HCT116 (cell line): ENCODE measurements around the gene SEM1. TPM values are rescaled to one million over a fixed set of nuclear protein-coding genes. Genes with fewer than 3 reads are reported as not detected.

Source experiments
- ATAC-seq: fragments of 200-7000 bp; cut with Tn5 transposase; 2 replicates; pipeline ENCODE4 v1.9.1; 2020; ENCODE audit warnings: mild to moderate bottlenecking, moderate library complexity
- BruUV-seq: library from RNA; stranded (reverse); fragments of 400-500 nt; replicated peaks from 2 replicates; lab custom pipeline; 2021; lab: Mats Ljungman, UMichigan
- CTCF ChIA-PET: fragments of 300-600 bp; sonication (Branson Sonifier 250); formaldehyde crosslinking; loops from one replicate; lab custom pipeline; 2021; ENCODE audit warnings: antibody characterized with exemption; lab: Charles Lee
- POLR2A ChIA-PET: fragments of 300-600, 350-600 bp; sonication (Branson Sonifier 250); formaldehyde crosslinking; loops from one replicate; lab custom pipeline; 2021; ENCODE audit warnings: antibody characterized with exemption; lab: Charles Lee
- RAD21 ChIA-PET, 2 experiments: fragments of 300-600 bp; sonication (Branson Sonifier 250); formaldehyde crosslinking; loops; one replicate each; lab custom pipeline; 2023; ENCODE audit warnings: low total read pairs in 2 of 2; ENCODE audit not compliant: uncharacterized antibody in 2 of 2, unreplicated experiment in 2 of 2, low non-redundant PET in 1 of 2; lab: Charles Lee
- DNase-seq: peaks from one replicate; pipeline ENCODE4 v3.0.0-alpha.2; 2010; ENCODE audit warnings: low read depth, low spot score
- H2AFZ ChIP-seq: fragments of 200-600 bp; shearing (Covaris generic), sonication (generic); 2 replicates; pipeline ENCODE4 v1.6.1; 2017; ENCODE audit warnings: low read depth, mixed run types, mixed read lengths, antibody characterized with exemption, low read length; ENCODE audit not compliant: poor library complexity, severe bottlenecking
- H3K27ac ChIP-seq: 2 replicates; pipeline ENCODE4 v1.5.1; 2012; ENCODE audit warnings: low read depth, low read length
- H3K27me3 ChIP-seq: fragments of 200-600 bp; sonication (generic); 2 replicates; pipeline ENCODE4 v1.6.1; 2016; ENCODE audit warnings: mixed run types, low read length, mixed read lengths; ENCODE audit not compliant: insufficient read depth
- H3K36me3 ChIP-seq, 2 experiments: fragments of 200-500 bp in 1 of 2; fragments of 200-600 bp in 1 of 2; sonication (Bioruptor generic) in 1 of 2; sonication (generic) in 1 of 2; 2 replicates each; pipeline versions ENCODE4 v1.5.1 to v1.6.1; 2014 to 2016; ENCODE audit warnings: low read length in 2 of 2, inconsistent platforms in 1 of 2, mixed read lengths in 1 of 2, mixed run types in 1 of 2; ENCODE audit not compliant: insufficient read depth in 2 of 2, control insufficient read depth in 1 of 2
- H3K4me1 ChIP-seq, 2 experiments: fragments of 200-600 bp in 1 of 2; sonication (generic) in 1 of 2; 2 replicates each; pipeline versions ENCODE4 v1.5.1 to v1.6.1; 2012 to 2017; ENCODE audit warnings: low read length in 2 of 2, inconsistent platforms in 1 of 2, mild to moderate bottlenecking in 1 of 2, mixed read lengths in 1 of 2, mixed run types in 1 of 2, moderate library complexity in 1 of 2; ENCODE audit not compliant: insufficient read depth in 2 of 2, control insufficient read depth in 1 of 2
- H3K4me2 ChIP-seq: fragments of 200-600 bp; sonication (generic); 2 replicates; pipeline ENCODE4 v1.6.1; 2017; ENCODE audit warnings: mixed run types, low read length, mixed read lengths
- H3K4me3 ChIP-seq, 2 experiments: fragments of 200-600 bp in 1 of 2; sonication (generic) in 1 of 2; replicated peaks in 1 of 2; 2 replicates each; pipeline ENCODE4 v1.5.1; 2011 to 2016; ENCODE audit warnings: low read length in 2 of 2, control low read depth in 1 of 2, low read depth in 1 of 2, mild to moderate bottlenecking in 1 of 2, mixed read lengths in 1 of 2, mixed run types in 1 of 2
- H3K79me2 ChIP-seq: fragments of 200-600 bp; sonication (generic); 2 replicates; pipeline ENCODE4 v1.6.1; 2017; ENCODE audit warnings: mild to moderate bottlenecking, mixed run types, low read length, moderate library complexity, mixed read lengths; ENCODE audit not compliant: insufficient read depth
- H3K9ac ChIP-seq: fragments of 200-600 bp; sonication (generic); 2 replicates; pipeline ENCODE4 v1.6.1; 2016; ENCODE audit warnings: low read length, mixed read lengths
- H3K9me2 ChIP-seq: fragments of 200-600 bp; sonication (generic), shearing (Covaris generic); 2 replicates; pipeline ENCODE4 v1.6.1; 2017; ENCODE audit warnings: mixed run types, mild to moderate bottlenecking, moderate library complexity; ENCODE audit not compliant: insufficient read depth
- H3K9me3 ChIP-seq, 2 experiments: fragments of 200-500 bp in 1 of 2; fragments of 200-600 bp in 1 of 2; sonication (Bioruptor generic) in 1 of 2; sonication (generic) in 1 of 2; 2 replicates each; pipeline ENCODE4 v1.6.1; 2014 to 2017; ENCODE audit warnings: low read length in 2 of 2, mixed read lengths in 2 of 2, inconsistent platforms in 1 of 2, low read depth in 1 of 2, mild to moderate bottlenecking in 1 of 2, mixed run types in 1 of 2, moderate library complexity in 1 of 2; ENCODE audit not compliant: control insufficient read depth in 1 of 2, insufficient read depth in 1 of 2
- H4K20me1 ChIP-seq: fragments of 200-600 bp; sonication (generic), shearing (Covaris generic); 2 replicates; pipeline ENCODE4 v1.6.1; 2017; ENCODE audit warnings: mixed run types, mild to moderate bottlenecking, moderate library complexity; ENCODE audit not compliant: insufficient read depth
- ATF3 ChIP-seq: IDR thresholded peaks from 2 replicates; pipeline ENCODE4 v1.6.1; 2012
- CEBPB ChIP-seq: IDR thresholded peaks from 2 replicates; pipeline ENCODE4 v1.6.1; 2012; ENCODE audit warnings: low read depth
- EZH2 ChIP-seq: fragments of 200-600 bp; sonication (generic); IDR thresholded peaks from 2 replicates; pipeline ENCODE4 v1.6.1; 2017; ENCODE audit warnings: antibody characterized with exemption, mixed run types
- EZH2phosphoT487 ChIP-seq: fragments of 200-600 bp; IDR thresholded peaks from 2 replicates; pipeline ENCODE4 v1.6.1; 2018; ENCODE audit warnings: antibody characterized with exemption, borderline replicate concordance
- JUND ChIP-seq: IDR thresholded peaks from 2 replicates; pipeline ENCODE4 v1.6.1; 2012
- MAX ChIP-seq: IDR thresholded peaks from 2 replicates; pipeline ENCODE4 v1.6.1; 2012
- POLR2AphosphoS5 ChIP-seq: IDR thresholded peaks from 2 replicates; pipeline ENCODE4 v1.6.1; 2011; ENCODE audit warnings: mild to moderate bottlenecking, low read depth, low read length, moderate library complexity
- RAD21 ChIP-seq: IDR thresholded peaks from 2 replicates; pipeline ENCODE4 v1.6.1; 2012; ENCODE audit warnings: low read depth, mild to moderate bottlenecking
- SIN3A ChIP-seq: IDR thresholded peaks from 2 replicates; pipeline ENCODE4 v1.6.1; 2012; ENCODE audit warnings: low read depth
- ZBTB33 ChIP-seq: IDR thresholded peaks from 2 replicates; pipeline ENCODE4 v1.6.1; 2011; ENCODE audit warnings: mild to moderate bottlenecking, low read length, moderate library complexity; ENCODE audit not compliant: insufficient replicate concordance; ENCODE audit errors: extremely low read depth
- intact Hi-C: fragments of 100-400 bp; cut with micrococcal nuclease; formaldehyde crosslinking; loops from 2 replicates; pipeline ENCODE4 v1.10.0; 2022
- total RNA-seq: library from RNA; stranded (reverse); gene quantifications from one replicate; pipeline ENCODE4 v1.2.1, GENCODE V29; 2021; ENCODE audit not compliant: unreplicated experiment

SEM1 gene
- total RNA-seq, 1 experiment from 2014 or later, result 45.7 TPM

- H2AFZ ChIP-seq, result no peak overlapping the region
- no peaks in the 10 kb centered on the region for H4K20me1 ChIP-seq
- no peaks in the 10 kb centered on the region for H3K36me3 ChIP-seq
- RAD21 ChIA-PET, result no interaction called here
- no peaks in the 10 kb centered on the region for H3K4me1 ChIP-seq
- 0 out of 2 replicates have a peak, but pooled peaks cover 15% of the 10 kb centered on the region for H3K27me3 ChIP-seq
- H3K9ac ChIP-seq, result no peak overlapping the region
- POLR2A ChIA-PET, result no interaction called here
- no TSS peak for BruUV-seq
- no peak overlapping the region for H3K4me3 ChIP-seq
- no peak for ATAC-seq
- H3K4me2 ChIP-seq, result no peak overlapping the region
- H3K9me3 ChIP-seq, result no peaks in the 10 kb centered on the region
- CTCF ChIA-PET, result no interaction called here
- TF ChIP-seq SIN3A (no peak), ATF3 (no peak), RAD21 (no peak), EZH2 (no peak), EZH2phosphoT487 (no peak), JUND (no peak), CEBPB (no peak), MAX (no peak), ZBTB33 (no peak), POLR2AphosphoS5 (no peak)
- no peaks in the 10 kb centered on the region for H3K9me2 ChIP-seq
- H3K27ac ChIP-seq, result no peak overlapping the region
- H3K79me2 ChIP-seq, result no peaks in the 10 kb centered on the region
- intact Hi-C loops, result no loop called here
- DNase-seq, result no peak
Measured at GRCh38 chr7:96719164-96719563, 9.5 kb upstream of the SEM1 start.
